ENCODE data around the gene GINS3.
"Not testable (repeated sequence)": the region's sequence is repeated elsewhere in the genome, so short reads cannot be mapped to it uniquely, and the experiment has no call there.

GINS3 gene

DNA sequence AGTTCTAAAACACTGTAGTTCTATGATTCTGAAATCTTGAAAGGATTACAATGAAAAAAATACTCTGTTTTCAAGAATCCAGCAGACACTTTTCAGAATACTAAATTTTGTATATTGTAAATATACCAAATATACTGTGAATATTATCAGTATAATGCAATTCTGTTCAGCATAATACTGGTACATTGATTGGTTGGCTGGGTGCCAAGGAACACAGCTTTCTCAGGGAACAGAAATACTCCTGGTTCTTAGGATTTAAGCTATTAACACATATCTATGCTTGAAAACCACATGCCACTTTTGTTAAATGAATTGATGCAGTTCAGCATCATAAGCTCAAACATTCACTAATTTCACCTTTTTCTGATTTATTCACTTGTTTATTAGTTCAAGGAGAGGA, 2.5 kb upstream of the GINS3 start:
- TF ChIP-seq, protein P1, sequence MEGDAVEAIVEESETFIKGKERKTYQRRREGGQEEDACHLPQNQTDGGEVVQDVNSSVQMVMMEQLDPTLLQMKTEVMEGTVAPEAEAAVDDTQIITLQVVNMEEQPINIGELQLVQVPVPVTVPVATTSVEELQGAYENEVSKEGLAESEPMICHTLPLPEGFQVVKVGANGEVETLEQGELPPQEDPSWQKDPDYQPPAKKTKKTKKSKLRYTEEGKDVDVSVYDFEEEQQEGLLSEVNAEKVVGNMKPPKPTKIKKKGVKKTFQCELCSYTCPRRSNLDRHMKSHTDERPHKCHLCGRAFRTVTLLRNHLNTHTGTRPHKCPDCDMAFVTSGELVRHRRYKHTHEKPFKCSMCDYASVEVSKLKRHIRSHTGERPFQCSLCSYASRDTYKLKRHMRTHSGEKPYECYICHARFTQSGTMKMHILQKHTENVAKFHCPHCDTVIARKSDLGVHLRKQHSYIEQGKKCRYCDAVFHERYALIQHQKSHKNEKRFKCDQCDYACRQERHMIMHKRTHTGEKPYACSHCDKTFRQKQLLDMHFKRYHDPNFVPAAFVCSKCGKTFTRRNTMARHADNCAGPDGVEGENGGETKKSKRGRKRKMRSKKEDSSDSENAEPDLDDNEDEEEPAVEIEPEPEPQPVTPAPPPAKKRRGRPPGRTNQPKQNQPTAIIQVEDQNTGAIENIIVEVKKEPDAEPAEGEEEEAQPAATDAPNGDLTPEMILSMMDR (IDR thresholded peaks at IDR 0.05; ENCODE audit: low read depth, low read length), result no peak
- no peak overlapping the region for H3K4me3 ChIP-seq (ENCODE audit: low read depth, low read length)

DNA sequence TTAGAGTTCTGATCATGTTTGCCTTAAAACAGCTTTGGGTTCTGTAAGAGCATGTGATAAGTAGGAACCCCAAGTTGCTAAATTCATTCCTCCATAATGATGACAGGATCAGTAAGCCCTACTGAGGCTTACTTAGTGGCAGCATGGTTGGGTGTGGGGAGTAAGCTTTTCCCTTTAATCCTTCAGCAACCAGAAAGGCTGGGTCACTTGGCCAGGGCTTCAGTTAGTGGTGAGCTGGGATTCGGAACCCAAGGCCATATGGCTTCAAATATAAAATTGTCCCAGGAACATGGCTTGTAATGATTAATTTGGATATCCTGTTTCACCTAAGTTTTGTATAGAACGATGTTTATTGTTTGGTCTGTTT, 850 bp downstream of the GINS3 start:
- TF ChIP-seq, protein P1 (IDR thresholded peaks at IDR 0.05; ENCODE audit: low read depth, low read length), result no peak
- peak overlapping the region; percentile 69 for H3K4me3 ChIP-seq (ENCODE audit: low read depth, low read length)

DNA sequence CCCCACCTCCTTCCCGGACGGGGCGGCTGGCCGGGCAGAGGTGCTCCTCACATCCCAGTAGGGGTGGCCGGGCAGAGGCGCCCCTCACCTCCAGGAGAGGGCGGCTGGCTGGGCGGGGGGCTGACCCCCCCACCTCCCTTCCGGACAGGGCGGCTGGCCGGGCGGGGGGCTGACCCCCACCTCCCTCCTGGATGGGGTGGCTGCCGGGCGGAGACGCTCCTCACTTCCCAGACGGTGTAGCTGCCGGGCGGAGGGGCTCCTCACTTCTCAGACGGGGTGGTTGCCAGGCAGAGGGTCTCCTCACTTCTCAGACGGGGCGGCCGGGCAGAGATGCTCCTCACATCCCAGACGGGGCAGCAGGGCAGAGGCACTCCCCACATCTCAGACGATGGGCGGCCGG, 4.6 kb downstream of the GINS3 start:
- H3K4me3 ChIP-seq (ENCODE audit: low read depth, low read length), result not testable (repeated sequence)

GRCh38 chr16:58399718-58400633, 7.7 kb downstream of the GINS3 start:
- H3K4me3 ChIP-seq (ENCODE audit: low read depth, low read length), result no peak overlapping the region
- TF ChIP-seq, protein P1 (IDR thresholded peaks at IDR 0.05; ENCODE audit: low read depth, low read length), result no peak

DNA sequence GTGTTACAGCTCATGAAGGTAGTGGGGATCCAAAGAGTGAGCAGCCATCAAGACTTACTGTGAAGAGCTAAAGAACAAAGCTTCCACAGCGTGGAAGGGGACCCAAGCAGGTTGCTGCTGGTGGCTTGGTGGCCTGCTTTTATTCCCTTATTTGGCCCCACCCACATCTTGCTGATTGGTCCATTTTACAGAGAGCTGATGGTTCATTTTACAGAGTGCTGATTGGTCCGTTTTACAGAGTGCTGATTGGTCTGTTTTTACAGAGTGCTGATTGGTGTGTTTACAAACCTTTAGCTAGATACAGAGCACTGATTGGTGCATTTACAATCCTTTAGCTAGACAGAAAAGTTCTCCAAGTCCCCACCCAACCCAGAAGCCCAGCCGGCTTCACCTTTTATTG, 9.0 kb downstream of the GINS3 start:
- not testable (repeated sequence) for H3K4me3 ChIP-seq (ENCODE audit: low read depth, low read length)

- H3K4me3 ChIP-seq (ENCODE audit: low read depth, low read length), result no peak overlapping the region
- TF ChIP-seq, protein P1 (IDR thresholded peaks at IDR 0.05; ENCODE audit: low read depth, low read length), result no peak
Observed at GRCh38 chr16:58402796-58403195, 10.5 kb downstream of the GINS3 start.

DNA sequence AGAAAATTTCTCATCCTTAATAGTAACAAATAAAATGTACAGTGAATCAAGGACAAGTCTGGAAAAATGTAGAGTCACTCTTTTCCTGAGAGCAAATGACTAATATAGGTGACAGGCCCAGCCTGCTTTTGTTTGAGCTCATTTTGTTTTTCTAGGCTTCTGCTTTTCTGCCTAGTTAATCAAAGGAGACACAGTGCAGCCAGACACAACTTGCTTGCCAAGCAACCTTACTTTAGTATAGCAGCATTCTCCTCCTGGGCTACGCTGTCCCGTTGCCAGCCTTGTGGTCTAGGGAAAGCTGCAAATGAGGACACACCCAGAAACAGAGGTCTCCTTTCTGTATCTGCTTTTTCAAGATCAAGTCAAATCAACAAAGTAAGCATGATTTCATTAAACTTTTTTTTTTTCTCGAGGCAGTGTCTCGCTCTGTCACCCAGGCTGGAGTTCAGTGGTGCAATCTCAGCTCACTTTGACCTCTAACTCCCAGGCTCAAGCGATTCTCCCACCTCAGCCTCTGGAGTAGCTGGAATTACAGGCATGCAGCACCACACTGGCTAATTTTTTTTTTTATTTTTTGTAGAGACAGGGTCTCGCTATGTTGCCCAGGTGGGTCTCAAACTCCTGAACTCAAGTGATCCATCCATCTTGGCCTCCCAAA, 17.2 kb downstream of the GINS3 start:
- H3K4me3 ChIP-seq (ENCODE audit: low read depth, low read length), result no peak overlapping the region
- TF ChIP-seq, protein P1 (IDR thresholded peaks at IDR 0.05; ENCODE audit: low read depth, low read length), result no peak

DNA sequence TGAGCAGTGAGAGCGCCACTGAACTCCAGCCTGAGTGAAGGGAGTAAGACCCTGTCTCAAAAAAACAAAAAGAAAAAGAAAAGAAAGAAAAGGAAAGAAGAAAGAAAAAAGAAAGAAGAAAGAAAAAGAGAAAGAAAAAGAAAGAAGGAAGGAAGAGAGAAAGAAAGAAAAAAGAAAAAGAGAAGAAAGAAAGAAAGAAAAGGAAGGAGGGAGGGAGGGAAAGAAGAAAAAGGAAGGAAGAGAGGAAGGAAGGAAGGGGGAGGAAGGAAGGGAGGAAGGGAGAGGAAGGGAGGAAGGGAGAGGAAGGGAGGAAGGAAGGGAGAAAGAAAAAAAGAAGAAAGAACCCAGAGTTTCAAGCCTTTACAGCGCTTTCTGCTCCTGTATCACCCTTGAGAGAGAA, 19.1 kb downstream of the GINS3 start:
- no peak overlapping the region for H3K4me3 ChIP-seq (ENCODE audit: low read depth, low read length)
- TF ChIP-seq, protein P1 (IDR thresholded peaks at IDR 0.05; ENCODE audit: low read depth, low read length), result no peak

Measured in WI38 (cell line).